ENCODE data around the gene GDF15. TPM values are rescaled to one million over a fixed set of nuclear protein-coding genes. Genes with fewer than 3 reads are reported as not detected.

Gene GDF15
- total and polyA plus RNA-seq, 2 donors (not counting 1 experiment from before 2014, with no cell fraction given), result 0.19 TPM; not detected in 1

- Histone ChIP-seq H3K4me3 (ENCODE audit: control extremely low read depth in 1 of 5, extremely low read depth in 1 of 5, insufficient read depth in 1 of 5, low read depth in 2 of 5, low read length in 4 of 5) (peak overlapping the region in 3 of 5 experiments; percentile 59 to 62 (median 62)), H3K9ac (ENCODE audit: low read length) (no peak overlapping the region), H2AFZ (ENCODE audit: insufficient read depth, low read depth, low read length, poor library complexity, severe bottlenecking) (peak overlapping the region; percentile 68), H3K9me3 (ENCODE audit: control extremely low read depth in 1 of 3, control insufficient read depth in 2 of 3, insufficient read depth in 1 of 3, low read length in 2 of 3) (no peaks in the 10 kb centered on the region), H3K27me3 (replicated peaks in 1 of 4; ENCODE audit: control extremely low read depth in 1 of 4, control insufficient read depth in 3 of 4, insufficient read depth in 4 of 4, low read length in 3 of 4) (no peaks in the 10 kb centered on the region), H3K4me1 (ENCODE audit: control insufficient read depth in 2 of 2, insufficient read depth in 2 of 2, low read length in 2 of 2) (peaks cover 21 to 41% of the 10 kb centered on the region in 2 donors), H3K79me2 (ENCODE audit: control insufficient read depth, insufficient read depth, low read length) (no peaks in the 10 kb centered on the region), H3K27ac (ENCODE audit: low read length in 2 of 2) (no peak overlapping the region), H3K4me2 (replicated peaks; ENCODE audit: low read depth, low read length, poor library complexity, severe bottlenecking) (peak overlapping the region; percentile 90), H4K20me1 (ENCODE audit: control insufficient read depth, insufficient read depth, low read length, poor library complexity, severe bottlenecking) (peaks cover 31% of the 10 kb centered on the region), H3K36me3 (replicated peaks in 1 of 2; ENCODE audit: control extremely low read depth in 1 of 2, control insufficient read depth in 1 of 2, extremely low read depth in 1 of 2, insufficient read depth in 2 of 2, low read length in 1 of 2) (peaks cover 0 to 2% of the 10 kb centered on the region in 2 experiments)
- Mint-ChIP-seq H3K4me3 (peak overlapping the region; percentile 56), H3K4me1 (peaks cover 36% of the 10 kb centered on the region), H3K27me3 (no peaks in the 10 kb centered on the region), H3K27ac (peak overlapping the region; percentile 53), H3K9me3 (ENCODE audit: insufficient read depth) (no peaks in the 10 kb centered on the region)
- 70% methylated on average over 15 of the region's 24 CpGs for WGBS (ENCODE audit: insufficient coverage)
- POLR2A ChIA-PET, result no interaction called here
- intact Hi-C loops (cut with micrococcal nuclease), result no loop called here
- TF ChIP-seq EZH2 (IDR thresholded peaks at IDR 0.05; ENCODE audit: borderline replicate concordance, insufficient read depth, low read depth, low read length, poor library complexity, severe bottlenecking), result no peak
- no peak for TF ChIP-seq CTCF (IDR thresholded peaks at IDR 0.05)
- CTCF ChIA-PET, result interaction anchor here (3.3 kb wide), 1 partner anchor 22 kb away, joined by 11 read pairs; no protein-coding TSS in a partner anchor
- no peak for ATAC-seq (ENCODE audit: low read depth)
- no peak for DNase-seq
Measured at GRCh38 chr19:18438331-18439024, 52.5 kb downstream of the GDF15 start.

Small RNA genes lying within 50 kb of the gene (small RNA-seq; reads per million reads assigned to genes)
- gene MIR3189 (ENCODE audit: insufficient read length, low read depth, low replicate concordance), result not detected

Other genes with a start within 250 kb of the GDF15 start
- gene PIK3R2, start 233.0 kb upstream of the GDF15 start, total RNA-seq, result 13.7 and 15.8 TPM in 2 replicates
- gene PIK3R2, start 233.0 kb upstream of the GDF15 start, polyA plus RNA-seq, result 8.5 and 8.9 TPM in 2 replicates
- gene IFI30, start 212.3 kb upstream of the GDF15 start, total RNA-seq, result 171 TPM in 2 replicates
- 74.5 and 222 TPM in 2 replicates for gene IFI30, start 212.3 kb upstream of the GDF15 start, polyA plus RNA-seq
- 6.5 and 8.6 TPM in 2 replicates for gene MPV17L2, start 192.9 kb upstream of the GDF15 start, total RNA-seq
- 18.4 and 23.0 TPM in 2 replicates for gene MPV17L2, start 192.9 kb upstream of the GDF15 start, polyA plus RNA-seq
- 9.6 and 10.4 TPM in 2 replicates for gene RAB3A, start 182.1 kb upstream of the GDF15 start, total RNA-seq
- 5.3 and 7.7 TPM in 2 replicates for gene RAB3A, start 182.1 kb upstream of the GDF15 start, polyA plus RNA-seq
- gene PDE4C, start 159.7 kb upstream of the GDF15 start, total RNA-seq, result not detected in 2 replicates
- 0.13 TPM in 1 of 2 replicates, not detected in the other for gene PDE4C, start 159.7 kb upstream of the GDF15 start, polyA plus RNA-seq
- gene IQCN, start 111.7 kb upstream of the GDF15 start, total RNA-seq, result 63.6 and 67.7 TPM in 2 replicates
- 52.0 and 106 TPM in 2 replicates for gene IQCN, start 111.7 kb upstream of the GDF15 start, polyA plus RNA-seq
- gene JUND, start 104.5 kb upstream of the GDF15 start, total RNA-seq, result 608 and 628 TPM in 2 replicates
- gene JUND, start 104.5 kb upstream of the GDF15 start, polyA plus RNA-seq, result 5,593 and 7,730 TPM in 2 replicates
- gene LSM4, start 63.1 kb upstream of the GDF15 start, total RNA-seq, result 66.3 and 70.0 TPM in 2 replicates
- 79.2 and 86.1 TPM in 2 replicates for gene LSM4, start 63.1 kb upstream of the GDF15 start, polyA plus RNA-seq
- 14.1 and 17.6 TPM in 2 replicates for gene PGPEP1, start 45.6 kb upstream of the GDF15 start, total RNA-seq
- 16.3 and 20.9 TPM in 2 replicates for gene PGPEP1, start 45.6 kb upstream of the GDF15 start, polyA plus RNA-seq
- gene LRRC25, start 11.5 kb downstream of the GDF15 start, total RNA-seq, result 2.4 and 2.8 TPM in 2 replicates
- gene LRRC25, start 11.5 kb downstream of the GDF15 start, polyA plus RNA-seq, result 3.3 and 5.7 TPM in 2 replicates
- gene SSBP4, start 33.2 kb downstream of the GDF15 start, total RNA-seq, result 37.0 and 43.5 TPM in 2 replicates
- 53.5 and 64.2 TPM in 2 replicates for gene SSBP4, start 33.2 kb downstream of the GDF15 start, polyA plus RNA-seq
- gene ISYNA1, start 52.0 kb downstream of the GDF15 start, total RNA-seq, result 17.6 and 22.6 TPM in 2 replicates
- 28.3 and 41.9 TPM in 2 replicates for gene ISYNA1, start 52.0 kb downstream of the GDF15 start, polyA plus RNA-seq
- gene ELL, start 135.9 kb downstream of the GDF15 start, total RNA-seq, result 31.4 and 34.0 TPM in 2 replicates
- 21.2 and 24.4 TPM in 2 replicates for gene ELL, start 135.9 kb downstream of the GDF15 start, polyA plus RNA-seq
- 148 and 150 TPM in 2 replicates for gene FKBP8, start 157.4 kb downstream of the GDF15 start, total RNA-seq
- gene FKBP8, start 157.4 kb downstream of the GDF15 start, polyA plus RNA-seq, result 138 and 163 TPM in 2 replicates
- 88.5 and 90.0 TPM in 2 replicates for gene KXD1, start 171.7 kb downstream of the GDF15 start, total RNA-seq
- 138 and 166 TPM in 2 replicates for gene KXD1, start 171.7 kb downstream of the GDF15 start, polyA plus RNA-seq
- gene UBA52, start 185.7 kb downstream of the GDF15 start, total RNA-seq, result 1,690 and 1,837 TPM in 2 replicates
- 4,684 and 5,694 TPM in 2 replicates for gene UBA52, start 185.7 kb downstream of the GDF15 start, polyA plus RNA-seq
- gene REX1BD, start 202.6 kb downstream of the GDF15 start, total RNA-seq, result 78.1 and 90.9 TPM in 2 replicates
- gene REX1BD, start 202.6 kb downstream of the GDF15 start, polyA plus RNA-seq, result 164 and 180 TPM in 2 replicates
- gene CRLF1, start 220.6 kb downstream of the GDF15 start, total RNA-seq, result not detected in 2 replicates
- gene CRLF1, start 220.6 kb downstream of the GDF15 start, polyA plus RNA-seq, result not detected in 2 replicates
- not detected in 2 replicates for gene TMEM59L, start 226.7 kb downstream of the GDF15 start, total RNA-seq
- not detected in 2 replicates for gene TMEM59L, start 226.7 kb downstream of the GDF15 start, polyA plus RNA-seq